IMR-90 (cell line): ENCODE data around the gene RPS5. TPM values are rescaled to one million over a fixed set of nuclear protein-coding genes. Genes with fewer than 3 reads are reported as not detected.

Experiments
- ATAC-seq: fragments of 200-7000 bp; cut with Tn5 transposase; 2 replicates; pipeline ENCODE4 v1.9.1; 2020; ENCODE audit warnings: low read depth, mild to moderate bottlenecking, moderate library complexity
- BruUV-seq: library from RNA; stranded (reverse); fragments of 400-500 nt; replicated peaks from 2 replicates; lab custom pipeline; 2021; lab: Mats Ljungman, UMichigan
- CTCF ChIA-PET: fragments of 300-600 bp; formaldehyde crosslinking; extraction: SDS; loops from one replicate; lab custom pipeline; 2021; ENCODE audit warnings: antibody characterized with exemption; lab: Yijun Ruan, JAX
- POLR2A ChIA-PET: fragments of 300-600 bp; sonication (Branson Sonifier 250); formaldehyde crosslinking; loops from one replicate; lab custom pipeline; 2022; ENCODE audit warnings: antibody characterized with exemption; ENCODE audit not compliant: unreplicated experiment; lab: Charles Lee
- DNase-seq: peaks from one replicate; pipeline ENCODE4 v3.0.0; 2013
- H2AFZ ChIP-seq: replicated peaks from 2 replicates; pipeline ENCODE3; 2013; ENCODE audit warnings: low read length, mild to moderate bottlenecking; ENCODE audit not compliant: poor library complexity
- H2AK5ac ChIP-seq: 2 replicates; pipeline ENCODE4 v1.6.1; 2013; ENCODE audit warnings: low read depth, low read length, inconsistent platforms
- H2AK9ac ChIP-seq: replicated peaks from 2 replicates; pipeline ENCODE3; 2013; ENCODE audit warnings: mild to moderate bottlenecking, low read depth, low read length, moderate library complexity; ENCODE audit not compliant: poor library complexity
- H2BK120ac ChIP-seq: 2 replicates; pipeline ENCODE4 v1.6.1; 2013; ENCODE audit warnings: low read depth, low read length, inconsistent platforms
- H2BK15ac ChIP-seq: 3 replicates; pipeline ENCODE4 v1.6.1; 2013; ENCODE audit warnings: low read depth, low read length, inconsistent platforms
- H2BK20ac ChIP-seq: 2 replicates; pipeline ENCODE4 v1.6.1; 2013; ENCODE audit warnings: low read depth, mild to moderate bottlenecking, inconsistent platforms, low read length, moderate library complexity
- H2BK5ac ChIP-seq: 2 replicates; pipeline ENCODE4 v1.6.1; 2013; ENCODE audit warnings: mild to moderate bottlenecking, low read depth, low read length, inconsistent platforms; ENCODE audit not compliant: poor library complexity, severe bottlenecking
- H3K14ac ChIP-seq: replicated peaks from 2 replicates; pipeline ENCODE4 v1.6.1; 2013; ENCODE audit warnings: low read depth, low read length, inconsistent platforms
- H3K18ac ChIP-seq: 2 replicates; pipeline ENCODE4 v1.6.1; 2013; ENCODE audit warnings: low read depth, low read length, control low read depth
- H3K23ac ChIP-seq: 2 replicates; pipeline ENCODE4 v1.6.1; 2013; ENCODE audit warnings: low read depth, low read length, inconsistent platforms
- H3K27ac ChIP-seq: 2 replicates; pipeline ENCODE4 v1.5.1; 2013; ENCODE audit warnings: mild to moderate bottlenecking, control low read depth, low read length; ENCODE audit not compliant: insufficient read depth
- H3K27me3 ChIP-seq: 2 replicates; pipeline ENCODE4 v1.6.1; 2013; ENCODE audit warnings: low read length; ENCODE audit not compliant: control insufficient read depth, insufficient read depth
- H3K36me3 ChIP-seq: 2 replicates; pipeline ENCODE4 v1.6.1; 2013; ENCODE audit warnings: low read length, mixed read lengths; ENCODE audit not compliant: control insufficient read depth, insufficient read depth
- H3K4ac ChIP-seq: 2 replicates; pipeline ENCODE4 v1.6.1; 2013; ENCODE audit warnings: low read depth, low read length, inconsistent platforms
- H3K4me1 ChIP-seq: 2 replicates; pipeline ENCODE4 v1.6.1; 2013; ENCODE audit warnings: low read length, mixed read lengths; ENCODE audit not compliant: control insufficient read depth, insufficient read depth
- H3K4me2 ChIP-seq: 2 replicates; pipeline ENCODE4 v1.6.1; 2013; ENCODE audit warnings: low read depth, mild to moderate bottlenecking, control low read depth, low read length, moderate library complexity
- H3K4me3 ChIP-seq: 2 replicates; pipeline ENCODE4 v1.5.1; 2013; ENCODE audit warnings: low read depth, mild to moderate bottlenecking, control low read depth, low read length, moderate library complexity; ENCODE audit not compliant: insufficient read depth
- H3K56ac ChIP-seq: 2 replicates; pipeline ENCODE4 v1.6.1; 2013; ENCODE audit warnings: low read length, inconsistent platforms; ENCODE audit not compliant: insufficient read depth; ENCODE audit errors: extremely low read depth
- H3K79me1 ChIP-seq, 2 experiments: 2 replicates each; pipeline ENCODE4 v1.6.1; 2013; ENCODE audit warnings: low read length in 2 of 2, inconsistent platforms in 1 of 2, low read depth in 1 of 2
- H3K9ac ChIP-seq: 2 replicates; pipeline ENCODE4 v1.6.1; 2013; ENCODE audit warnings: low read depth, low read length, control low read depth
- H3K9me1 ChIP-seq: 2 replicates; pipeline ENCODE4 v1.6.1; 2013; ENCODE audit warnings: low read length, inconsistent platforms; ENCODE audit not compliant: insufficient read depth
- H3K9me3 ChIP-seq: 2 replicates; pipeline ENCODE4 v1.6.1; 2013; ENCODE audit warnings: low read length; ENCODE audit not compliant: control insufficient read depth, insufficient read depth
- H4K20me1 ChIP-seq: 2 replicates; pipeline ENCODE4 v1.6.1; 2013; ENCODE audit warnings: low read length, inconsistent platforms; ENCODE audit not compliant: insufficient read depth
- H4K5ac ChIP-seq: 2 replicates; pipeline ENCODE4 v1.6.1; 2013; ENCODE audit warnings: mild to moderate bottlenecking, low read depth, low read length, control low read depth
- H4K8ac ChIP-seq, 2 experiments: 2 replicates each; pipeline ENCODE4 v1.6.1; 2013; ENCODE audit warnings: low read depth in 2 of 2, low read length in 2 of 2, control low read depth in 1 of 2, inconsistent platforms in 1 of 2
- H4K91ac ChIP-seq: 2 replicates; pipeline ENCODE4 v1.6.1; 2013; ENCODE audit warnings: low read depth, low read length, inconsistent platforms; ENCODE audit not compliant: insufficient read depth
- BHLHE40 ChIP-seq: fragments of 150-350 bp; IDR thresholded peaks from 2 replicates; pipeline ENCODE4 v1.6.1; 2016; ENCODE audit warnings: mild to moderate bottlenecking, low read depth, low read length
- CEBPB ChIP-seq: IDR thresholded peaks from 2 replicates; pipeline ENCODE4 v1.6.1; 2012; ENCODE audit warnings: low read depth, low read length, improper control_type of control experiment
- CHD1 ChIP-seq: IDR thresholded peaks from 2 replicates; pipeline ENCODE4 v1.6.1; 2012; ENCODE audit warnings: low read depth, low read length, improper control_type of control experiment
- MAFK ChIP-seq: IDR thresholded peaks from 2 replicates; pipeline ENCODE4 v1.6.1; 2012; ENCODE audit warnings: low read depth, low read length, improper control_type of control experiment
- NFE2L2 ChIP-seq: fragments of 150-350 bp; IDR thresholded peaks from 2 replicates; pipeline ENCODE4 v1.6.1; 2016; ENCODE audit warnings: low read depth, mild to moderate bottlenecking, low read length
- RFX5 ChIP-seq: IDR thresholded peaks from 2 replicates; pipeline ENCODE4 v1.8.0; 2012; ENCODE audit warnings: low read depth, mild to moderate bottlenecking, low read length, moderate library complexity
- SMC3 ChIP-seq: fragments of 150-350 bp; IDR thresholded peaks from 2 replicates; pipeline ENCODE4 v1.6.1; 2016; ENCODE audit warnings: low read depth, mild to moderate bottlenecking, antibody characterized with exemption, low read length, moderate library complexity
- WGBS, 2 experiments: methylation state at CpG; one replicate each; pipeline versions ENCODE4 v1.1.5 to v1.1.7; 2013; ENCODE audit warnings: missing lambda C conversion rate in 2 of 2; ENCODE audit not compliant: insufficient read length in 1 of 2; ENCODE audit errors: extremely low coverage in 2 of 2; 5-methylcytosine and 5-hydroxymethylcytosine counted together
- dilution Hi-C: fragments of 300-500 bp; cut with HindIII; formaldehyde crosslinking; loops from one replicate; pipeline ENCODE4 v1.14.3; 2018; ENCODE audit warnings: low sequenced_read_pairs; ENCODE audit not compliant: unreplicated experiment
- in situ Hi-C: fragments of 300-500 bp; cut with MboI; formaldehyde crosslinking; loops from 3 replicates; pipeline ENCODE4 v1.14.3; 2019; ENCODE audit warnings: low sequenced_read_pairs, inconsistent platforms, mixed read lengths
- intact Hi-C: fragments of 100-400 bp; cut with micrococcal nuclease; formaldehyde crosslinking; loops from 2 replicates; pipeline ENCODE4 v1.10.0; 2022
- polyA plus RNA-seq, 3 experiments: library from polyadenylated mRNA; depleted of rRNA; stranded (reverse); fragments of >200 nt; gene quantifications; 2 replicates each; pipeline ENCODE4 v1.2.3, GENCODE V29; 2012; ENCODE audit warnings: low replicate concordance in 1 of 3
- total RNA-seq: library from RNA; depleted of rRNA; stranded (reverse); fragments of >200 nt; gene quantifications from 2 replicates; pipeline ENCODE4 v1.2.3, GENCODE V29; 2012
- TF ChIP-seq, protein P1 (sequence below): fragments of 150-350 bp; IDR thresholded peaks from 2 replicates; pipeline ENCODE4 v1.6.1; 2016; ENCODE audit warnings: low read depth, mild to moderate bottlenecking, low read length, moderate library complexity, borderline replicate concordance

RPS5 gene
- total and polyA plus RNA-seq, 2 of the 4 experiments (the other 2 are of a cell fraction), result 3,265 to 5,858 TPM

DNA sequence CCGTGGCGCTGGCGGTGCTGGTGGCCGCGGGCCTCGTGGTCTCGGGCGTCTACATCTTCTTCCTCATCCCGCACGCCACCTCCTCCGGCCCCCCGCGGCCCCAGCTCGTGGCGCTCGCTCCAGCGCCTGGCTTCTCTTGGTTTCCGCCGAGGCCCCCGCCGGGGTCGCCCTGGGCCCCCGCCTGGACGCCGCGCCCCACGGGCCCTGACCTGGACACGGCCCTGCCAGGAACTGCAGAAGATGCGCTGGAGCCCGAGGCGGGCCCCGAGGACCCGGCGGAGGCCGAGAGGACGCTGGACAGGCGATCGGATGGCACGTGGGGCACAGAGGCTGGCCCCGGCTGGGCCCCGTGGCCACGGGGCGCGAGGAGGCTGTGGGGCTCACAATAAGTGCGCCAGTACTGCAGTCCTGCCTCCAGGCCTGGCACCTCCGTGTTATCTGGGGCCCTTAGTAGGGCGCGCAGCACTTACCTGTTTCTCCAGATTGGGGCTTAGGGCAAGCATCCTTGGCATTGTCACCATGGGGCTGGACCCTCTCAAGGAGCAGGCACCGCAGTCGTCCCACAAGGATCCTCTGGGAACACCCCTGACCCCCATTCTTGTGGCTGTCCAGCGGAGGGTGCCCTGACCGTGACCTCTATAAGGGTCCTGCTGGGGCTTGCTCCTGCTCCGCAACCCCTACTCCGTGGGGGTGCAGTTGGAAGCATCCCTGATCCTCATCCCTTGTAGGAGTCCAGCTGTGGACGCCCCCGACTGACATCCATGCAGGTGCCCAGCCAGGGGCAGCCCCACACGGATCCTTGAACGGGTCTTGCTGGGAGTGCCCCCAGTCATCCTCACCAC lies 9.8 kb downstream of the RPS5 start (continued):
- no peak for TF ChIP-seq NFE2L2

GRCh38 chr19:58397533-58398037 lies 10.5 kb downstream of the RPS5 start:
- no peak for DNase-seq
- in situ Hi-C loops (no loop called here), dilution Hi-C loops (no loop called here)

More at GRCh38 chr19:58397533-58398037, 10.5 kb downstream of the RPS5 start:
- H2BK20ac ChIP-seq, result no peak overlapping the region
- H3K27ac ChIP-seq, result no peak overlapping the region
- H3K9me1 ChIP-seq, result no peaks in the 10 kb centered on the region
- CTCF ChIA-PET, result no interaction called here
- H3K4me2 ChIP-seq, result no peak overlapping the region
- no peak for ATAC-seq
- H3K23ac ChIP-seq, result no peak overlapping the region
- no peak overlapping the region for H2BK5ac ChIP-seq
- no peaks in the 10 kb centered on the region for H3K9me3 ChIP-seq
- peaks cover 5% of the 10 kb centered on the region for H3K4me1 ChIP-seq
- peaks cover 26% of the 10 kb centered on the region for H3K36me3 ChIP-seq
- H3K79me1 ChIP-seq, result peaks cover 6 to 33% of the 10 kb centered on the region in 2 experiments
- H2BK120ac ChIP-seq, result no peak overlapping the region
- no peak overlapping the region for H2AFZ ChIP-seq
- no peak overlapping the region for H2BK15ac ChIP-seq
- H3K14ac ChIP-seq, result no peak overlapping the region
- no peak overlapping the region for H3K9ac ChIP-seq
- H3K4me3 ChIP-seq, result no peak overlapping the region
- no peak overlapping the region for H4K8ac ChIP-seq
- H2AK5ac ChIP-seq, result no peak overlapping the region
- H3K56ac ChIP-seq, result no peak overlapping the region
- H4K5ac ChIP-seq, result no peak overlapping the region
- no peaks in the 10 kb centered on the region for H3K27me3 ChIP-seq
- H4K20me1 ChIP-seq, result peaks cover 24% of the 10 kb centered on the region
- 86% methylated on average over 4 of the region's 7 CpGs; no CpG with 5 or more reads in 1 of the 2 experiments for WGBS, 2 experiments
- BruUV-seq, result no TSS peak
- no peak overlapping the region for H4K91ac ChIP-seq
- intact Hi-C loops, result no loop called here
- no peak overlapping the region for H2AK9ac ChIP-seq
- TF ChIP-seq RFX5 (no peak), CHD1 (no peak), SMC3 (no peak), NFE2L2 (no peak), BHLHE40 (no peak), MAFK (no peak), CEBPB (no peak)
- TF ChIP-seq, protein P1, sequence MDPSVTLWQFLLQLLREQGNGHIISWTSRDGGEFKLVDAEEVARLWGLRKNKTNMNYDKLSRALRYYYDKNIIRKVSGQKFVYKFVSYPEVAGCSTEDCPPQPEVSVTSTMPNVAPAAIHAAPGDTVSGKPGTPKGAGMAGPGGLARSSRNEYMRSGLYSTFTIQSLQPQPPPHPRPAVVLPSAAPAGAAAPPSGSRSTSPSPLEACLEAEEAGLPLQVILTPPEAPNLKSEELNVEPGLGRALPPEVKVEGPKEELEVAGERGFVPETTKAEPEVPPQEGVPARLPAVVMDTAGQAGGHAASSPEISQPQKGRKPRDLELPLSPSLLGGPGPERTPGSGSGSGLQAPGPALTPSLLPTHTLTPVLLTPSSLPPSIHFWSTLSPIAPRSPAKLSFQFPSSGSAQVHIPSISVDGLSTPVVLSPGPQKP, result no peak
- POLR2A ChIA-PET, result no interaction called here
- H3K18ac ChIP-seq, result no peak overlapping the region
- H3K4ac ChIP-seq, result no peak overlapping the region
